ENCODE measurements around the gene RCAN3. TPM values are rescaled to one million over a fixed set of nuclear protein-coding genes. Genes with fewer than 3 reads are reported as not detected.

Gene RCAN3
- total and polyA plus RNA-seq, 9 of the 15 experiments (the other 6 are each of a cell fraction or from before 2014, with no cell fraction given) = 0.10 to 1.4 (median 0.43) TPM

- no peak for TF ChIP-seq ZNF384 (IDR thresholded peaks at IDR 0.05; ENCODE audit: low read depth, low read length)
These were observed 2.1 kb upstream of the RCAN3 start (continued) for GRCh38 chr1:24500448-24501048.

GRCh38 chr1:24501371-24502064 is 1.1 kb upstream of the RCAN3 start:
- in situ Hi-C loops (cut with MboI) (no loop called here), intact Hi-C loops (cut with micrococcal nuclease) (loop anchor here (5.0 kb wide), 1 partner anchor 84 kb away; the partner anchor contains the start of gene NIPAL3)
- ChIA-PET CTCF (ENCODE audit: low intra/inter-chr PET ratio) (no interaction called here), POLR2A (interaction anchor here (0.6 to 1.6 kb wide), 11 partner anchors 8 to 1354 kb away, joined by 3 to 5 read pairs (median 3); partner anchors contain the start of gene STPG1)
- H3K9ac ChIP-seq (ENCODE audit: insufficient read depth in 1 of 2, low read depth in 2 of 2, low read length in 2 of 2) = peak overlapping the region; percentile 76 to 92; a peak in 3 of 4 replicates
- no peaks in the 10 kb centered on the region for H3K79me2 ChIP-seq (ENCODE audit: control insufficient read depth, insufficient read depth, low read length)
- H3K9me1 ChIP-seq (ENCODE audit: control insufficient read depth, insufficient read depth, low read length) = no peaks in the 10 kb centered on the region
- peak overlapping the region; percentile 92 for H3K4me2 ChIP-seq (ENCODE audit: insufficient read depth, low read length)
- no peaks in the 10 kb centered on the region for H3K36me3 ChIP-seq (ENCODE audit: control insufficient read depth, insufficient read depth, low read length)
- H3K27ac ChIP-seq (ENCODE audit: extremely low read depth, low read depth, low read length) = peak overlapping the region; percentile 78; the same call in 2 of the 3 replicates
- no peaks in the 10 kb centered on the region for H3K9me3 ChIP-seq (replicated peaks; ENCODE audit: control insufficient read depth, insufficient read depth, low read depth, low read length)
- H3K4me3 ChIP-seq = peak overlapping the region; percentile 67
- peaks cover 15 to 16% of the 10 kb centered on the region in 2 experiments; a peak in 4 of 5 replicates for H3K4me1 ChIP-seq (replicated peaks in 1 of 2; ENCODE audit: control insufficient read depth in 2 of 2, insufficient read depth in 2 of 2, low read length in 2 of 2)
- DNase-seq (ENCODE audit: extremely low read depth in 1 of 4, low spot score in 3 of 4) (peak in 2 of 4 experiments; percentile 57 to 67), ATAC-seq (peak; percentile 59), FAIRE-seq (peak; percentile 75)
- H4K20me1 ChIP-seq (replicated peaks; ENCODE audit: control insufficient read depth, insufficient read depth, low read length) = 0 out of 2 replicates have a peak, but pooled peaks cover 3% of the 10 kb centered on the region
- peaks cover 27 to 39% of the 10 kb centered on the region in 2 experiments for H3K27me3 ChIP-seq (ENCODE audit: control insufficient read depth in 2 of 2, insufficient read depth in 2 of 2, low read length in 2 of 2)
- WGBS (ENCODE audit: insufficient coverage, low coverage, missing lambda C conversion rate) = 56% methylated on average over 15 of the region's 16 CpGs
- peak overlapping the region; percentile 97 for H2AFZ ChIP-seq (ENCODE audit: low read depth, low read length)
- TSS peak; percentile 80 for BruUV-seq (replicated peaks)
- TF ChIP-seq CEBPG (CRISPR knock-in tag; IDR thresholded peaks at IDR 0.05) (0 out of 2 replicates have a peak, but pooled peaks have one; percentile 36), CEBPG (tag; conservative IDR thresholded peaks at IDR 0.05 in 1 of 2, IDR thresholded peaks at IDR 0.05 in 1 of 2) (no peak), RREB1 (CRISPR knock-in tag; IDR thresholded peaks at IDR 0.05) (0 out of 2 replicates have a peak, but pooled peaks have one; percentile 24), ZNF121 (CRISPR knock-in tag; conservative IDR thresholded peaks at IDR 0.05) (peak; percentile 95), ETV1 (tag; conservative IDR thresholded peaks at IDR 0.05; ENCODE audit: low read depth) (0 out of 2 replicates have a peak, but pooled peaks have one; percentile 36), ZNF398 (CRISPR knock-in tag; IDR thresholded peaks at IDR 0.05) (no peak), ELF1 (tag; IDR thresholded peaks at IDR 0.05) (peak; percentile 61; the same call in 1 of the 2 replicates)

Data from K562 (cell line).